Activated T-helper 1 cell treated with Interleukin-2 at 50 U/mL for 16 hours (primary cell): Measurements from ENCODE around the gene PRDX5.

ENCODE experiments used
- DNase-seq: peaks from one replicate; pipeline ENCODE4 v3.0.0-alpha.2; 2020; ENCODE audit warnings: low read depth

Gene PRDX5

DNA sequence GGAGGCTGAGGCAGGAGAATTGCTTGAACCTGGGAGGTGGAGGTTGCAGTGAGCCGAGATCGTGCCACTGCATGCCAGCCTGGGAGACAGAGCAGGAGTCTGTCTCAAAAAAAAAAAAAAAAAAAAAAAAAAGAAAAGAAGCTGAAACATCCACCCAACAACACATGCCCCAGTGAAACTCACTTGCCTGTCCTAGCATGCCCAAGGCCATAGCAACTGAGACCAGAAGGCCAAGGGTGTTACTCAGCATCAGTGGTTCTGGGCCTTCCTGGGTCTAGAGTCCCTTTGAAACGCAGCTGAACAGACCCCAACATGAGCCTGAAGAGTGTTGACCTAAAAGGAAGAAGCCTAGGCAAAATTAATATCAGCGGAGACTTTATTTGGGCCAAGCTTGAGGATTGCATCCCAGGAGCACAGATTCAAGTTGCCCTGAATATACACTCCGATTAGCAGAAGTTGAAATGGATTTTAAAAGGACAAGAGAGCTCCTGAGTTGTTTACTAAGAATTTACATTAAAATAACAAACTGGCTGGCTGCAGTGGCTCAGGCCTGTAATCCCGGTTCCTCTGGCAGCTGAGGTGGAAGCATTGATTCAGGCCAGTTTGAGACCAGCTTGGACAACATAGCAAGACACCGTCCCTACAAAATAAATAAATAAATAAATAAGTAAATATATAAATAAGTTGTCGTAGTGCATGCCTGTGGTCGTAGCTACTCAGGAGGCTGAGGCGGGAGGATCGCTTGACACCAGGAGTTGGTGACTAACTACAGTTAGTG lies 7.0 kb downstream of the PRDX5 start:
- DNase-seq, result no peak

DNA sequence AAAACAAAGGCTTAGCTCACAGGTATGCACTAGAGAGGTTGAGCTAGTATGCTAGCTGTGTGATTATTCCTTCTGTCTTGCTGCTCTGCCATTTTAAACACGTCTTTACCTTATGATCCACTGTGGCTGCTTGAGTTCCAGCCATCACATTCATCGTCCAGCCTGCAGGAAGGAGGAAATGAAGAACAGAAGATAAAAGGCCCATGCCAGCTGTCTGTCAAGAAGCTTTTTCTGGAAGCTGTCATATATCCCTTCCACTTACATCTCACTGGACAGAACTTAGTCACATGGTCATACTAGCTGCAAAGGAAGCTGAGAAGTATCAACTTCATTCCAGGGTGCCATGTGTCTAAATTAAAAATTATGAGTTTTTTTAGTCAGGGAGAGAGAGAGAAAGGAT lies 9.5 kb downstream of the PRDX5 start:
- no peak for DNase-seq

DNA sequence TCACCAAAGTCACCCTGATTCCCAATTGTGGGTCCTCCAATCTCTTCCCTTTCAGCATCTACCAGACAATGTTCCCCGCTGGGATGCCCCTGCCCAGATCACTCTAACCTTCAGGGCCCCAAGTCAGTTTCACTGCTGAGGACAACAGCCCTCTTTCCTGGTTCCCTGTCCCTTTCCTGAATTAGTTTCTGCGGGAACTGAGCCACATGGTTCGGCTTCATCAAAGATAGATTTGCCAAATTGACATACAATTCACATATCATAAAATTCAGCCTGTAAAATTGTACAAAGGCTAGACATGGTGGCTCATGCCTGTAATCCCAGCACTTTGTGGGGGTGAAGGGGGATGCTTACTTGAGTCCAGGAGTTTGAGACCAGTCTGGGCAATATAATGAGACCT lies 10.1 kb downstream of the PRDX5 start:
- DNase-seq, result no peak

DNA sequence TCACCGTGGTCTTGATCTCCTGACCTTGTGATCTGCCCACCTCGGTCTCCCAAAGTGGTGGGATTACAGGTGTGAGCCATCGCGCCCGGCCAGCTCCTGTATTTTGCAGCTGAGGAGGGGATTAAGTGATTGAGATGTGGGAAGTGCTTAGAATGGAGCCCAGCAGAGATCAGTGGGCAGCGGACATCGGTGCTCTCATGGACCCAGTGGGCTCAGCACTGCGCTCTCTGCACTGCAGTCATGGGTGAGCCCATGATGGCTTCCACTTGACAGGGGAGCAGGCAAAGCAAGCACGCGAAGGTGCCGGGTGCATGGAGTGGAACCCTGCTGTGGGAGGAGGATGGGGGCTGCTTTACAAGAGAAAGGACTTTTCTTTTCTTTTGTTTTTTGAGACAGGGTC lies 13.0 kb downstream of the PRDX5 start:
- no peak for DNase-seq

DNA sequence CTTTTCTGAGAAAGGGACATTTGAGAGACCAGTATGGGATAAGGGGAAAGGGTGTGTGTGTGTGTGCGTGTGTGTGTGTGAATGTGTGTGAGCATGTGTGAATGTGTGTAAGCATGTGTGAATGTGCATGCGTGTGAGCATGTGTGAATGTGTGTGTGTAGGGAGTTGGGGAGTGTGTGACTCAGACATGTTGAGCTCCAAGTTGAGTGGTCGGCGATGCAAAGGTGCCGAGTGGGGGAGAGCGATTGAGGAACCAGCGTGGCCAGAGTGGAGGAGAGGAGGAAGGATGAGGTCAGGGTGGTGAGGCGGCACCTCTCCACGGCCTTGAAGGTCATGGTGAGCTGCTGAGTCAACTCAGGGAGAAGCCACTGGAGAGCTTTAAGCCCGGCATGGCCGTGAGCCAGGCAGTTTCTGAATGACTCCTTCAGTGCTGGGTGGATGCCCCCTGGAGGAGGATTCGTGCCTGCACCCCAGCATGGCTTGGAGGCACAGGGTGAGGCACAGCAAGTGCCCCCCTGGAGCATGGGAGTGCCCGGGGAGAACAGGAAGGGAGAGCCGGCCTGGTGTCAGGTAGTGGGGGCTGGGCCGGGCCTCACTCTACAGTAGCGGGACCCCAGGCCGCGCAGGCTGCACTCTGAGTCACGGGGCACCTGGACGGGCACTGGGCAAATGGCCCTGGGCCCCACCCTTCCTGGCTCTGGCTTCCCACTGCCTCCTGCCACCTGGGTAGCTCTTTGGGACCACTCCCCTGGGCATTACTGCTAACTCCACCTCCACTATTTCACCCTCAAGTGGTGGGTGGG lies 13.8 kb downstream of the PRDX5 start:
- peak; percentile 41 for DNase-seq

DNA sequence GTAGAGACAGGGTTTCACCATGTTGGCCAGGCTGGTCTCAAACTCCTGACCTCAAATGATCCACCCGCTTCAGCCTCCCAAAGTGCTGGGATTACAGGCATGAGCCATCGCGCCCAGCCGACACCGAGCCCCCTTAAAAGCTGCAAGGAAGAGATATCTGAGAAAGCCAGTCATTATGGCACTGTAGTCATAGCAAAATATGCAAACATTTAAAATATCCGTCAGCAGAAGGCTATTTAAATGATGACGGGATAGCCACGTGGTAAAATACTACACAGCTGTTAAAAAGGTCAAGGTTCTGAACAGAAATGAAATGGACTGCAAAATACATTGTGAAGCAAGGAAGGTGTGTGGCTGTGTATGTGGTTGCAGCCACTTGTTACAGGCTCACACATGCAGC lies 15.6 kb downstream of the PRDX5 start:
- no peak for DNase-seq

DNA sequence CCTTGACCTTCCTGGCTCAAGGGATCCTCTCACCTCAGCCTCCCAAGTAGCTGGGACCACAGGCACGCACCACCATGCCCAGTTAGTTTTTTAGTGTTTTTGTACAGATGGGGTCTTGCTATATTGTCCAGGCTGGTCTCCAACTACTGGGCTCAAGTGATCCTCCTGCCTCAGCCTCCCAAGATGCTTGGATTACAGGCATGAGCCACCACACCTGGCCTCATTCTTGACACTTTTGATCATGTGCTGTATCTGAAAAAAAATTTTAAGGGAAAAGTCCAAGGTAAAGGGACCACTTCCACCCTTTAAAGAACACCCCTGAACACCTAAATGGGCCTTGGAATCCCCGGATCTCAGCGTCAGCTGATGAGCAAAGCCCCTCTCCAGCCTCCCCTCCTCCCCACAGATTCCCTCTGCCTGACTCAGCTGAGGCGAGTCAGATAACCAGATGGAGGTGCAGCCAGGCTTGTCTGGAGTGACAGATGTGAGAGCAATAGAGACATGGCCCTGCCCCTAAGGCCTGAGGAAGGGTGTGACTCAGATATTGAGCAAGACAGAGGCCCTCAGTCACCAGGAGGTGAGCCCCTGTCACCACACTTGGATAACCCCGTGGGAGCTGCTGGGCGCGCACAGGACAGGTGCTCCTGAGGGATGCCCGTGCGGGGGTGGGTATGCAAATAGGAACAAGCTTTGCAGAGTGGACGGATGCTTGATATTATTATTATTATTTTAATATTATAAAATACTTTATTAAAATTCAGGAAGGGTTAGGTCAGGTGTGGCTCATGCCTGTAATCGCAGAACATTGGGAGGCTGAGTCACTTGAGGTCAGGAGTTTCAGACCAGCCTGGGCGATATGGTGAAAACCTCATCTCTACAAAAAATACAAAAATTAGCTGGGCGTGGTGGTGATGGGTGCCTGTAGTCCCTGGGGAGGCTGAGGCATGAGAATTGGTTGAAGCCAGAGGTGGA lies 17.1 kb downstream of the PRDX5 start:
- DNase-seq, result no peak

DNA sequence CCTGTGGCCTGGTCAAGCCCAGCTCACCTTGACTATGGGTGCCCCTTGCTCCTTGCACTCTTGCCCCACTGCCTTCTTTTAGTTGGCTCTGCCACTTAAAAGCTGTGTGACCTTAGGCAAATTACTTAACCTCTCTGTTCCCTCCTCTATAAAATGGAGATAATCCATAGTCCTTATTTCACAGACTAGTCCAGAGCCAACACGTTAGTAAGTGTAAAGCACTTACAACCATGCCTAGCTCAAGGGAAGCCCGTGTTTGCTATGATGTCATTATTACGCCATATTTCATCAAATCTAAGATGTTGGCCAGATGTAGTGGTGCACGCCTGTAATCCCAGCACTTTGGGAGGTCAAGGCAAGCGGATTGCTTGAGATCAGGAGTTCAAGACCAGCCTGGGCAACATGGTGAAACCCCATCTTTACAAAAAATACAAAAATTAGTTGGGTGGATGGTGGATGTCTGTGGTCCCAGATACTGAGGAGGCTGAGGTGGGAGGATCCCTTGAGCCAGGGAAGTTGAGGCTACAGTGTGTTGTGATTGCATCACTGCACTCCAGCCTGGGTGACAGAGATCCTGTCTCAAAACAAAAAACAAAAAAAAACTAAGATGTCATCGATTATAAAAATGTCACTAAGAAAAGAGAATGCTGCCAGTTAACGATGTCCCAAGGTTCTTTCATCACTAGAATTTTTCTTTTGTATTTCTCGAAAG lies 19.8 kb downstream of the PRDX5 start:
- DNase-seq, result no peak

DNA sequence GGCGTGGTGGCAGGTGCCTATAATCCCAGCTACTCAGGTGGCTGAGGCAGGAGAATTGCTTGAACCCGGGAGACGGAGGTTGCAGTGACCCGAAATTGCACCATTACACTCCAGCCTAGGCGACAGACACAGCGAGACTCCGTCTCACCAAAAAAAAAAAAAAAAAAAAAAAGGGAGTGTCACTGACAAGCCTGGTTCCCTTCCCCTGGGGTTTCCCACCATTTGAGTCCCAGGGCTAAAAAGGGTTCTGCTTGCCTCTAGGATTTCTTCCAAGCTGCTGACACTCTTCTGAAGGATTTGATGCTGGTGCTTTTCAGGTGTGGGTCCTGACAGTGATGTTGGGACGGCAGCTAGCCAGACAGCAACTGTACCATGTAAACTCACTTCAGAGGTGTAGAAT lies 20.8 kb downstream of the PRDX5 start:
- DNase-seq, result no peak

DNA sequence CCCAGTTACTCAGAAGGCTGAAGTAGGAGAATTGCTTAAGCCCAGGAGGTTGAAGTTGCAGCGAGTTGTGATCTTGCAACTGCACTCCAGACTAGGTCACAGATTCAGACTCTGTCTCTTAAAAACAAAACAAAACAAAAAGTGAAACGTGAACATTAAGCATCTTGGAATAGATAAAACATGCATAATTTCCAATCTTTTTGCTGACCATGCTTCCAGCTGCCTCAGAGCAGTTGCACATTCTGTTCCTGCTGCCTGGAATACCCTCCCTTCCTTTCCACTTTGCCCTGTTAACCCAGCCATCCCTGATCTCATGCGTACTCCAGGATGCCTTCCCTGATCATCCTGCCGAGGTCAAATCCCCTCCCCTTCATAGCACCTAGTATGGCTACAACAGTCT lies 21.4 kb downstream of the PRDX5 start:
- DNase-seq, result no peak

DNA sequence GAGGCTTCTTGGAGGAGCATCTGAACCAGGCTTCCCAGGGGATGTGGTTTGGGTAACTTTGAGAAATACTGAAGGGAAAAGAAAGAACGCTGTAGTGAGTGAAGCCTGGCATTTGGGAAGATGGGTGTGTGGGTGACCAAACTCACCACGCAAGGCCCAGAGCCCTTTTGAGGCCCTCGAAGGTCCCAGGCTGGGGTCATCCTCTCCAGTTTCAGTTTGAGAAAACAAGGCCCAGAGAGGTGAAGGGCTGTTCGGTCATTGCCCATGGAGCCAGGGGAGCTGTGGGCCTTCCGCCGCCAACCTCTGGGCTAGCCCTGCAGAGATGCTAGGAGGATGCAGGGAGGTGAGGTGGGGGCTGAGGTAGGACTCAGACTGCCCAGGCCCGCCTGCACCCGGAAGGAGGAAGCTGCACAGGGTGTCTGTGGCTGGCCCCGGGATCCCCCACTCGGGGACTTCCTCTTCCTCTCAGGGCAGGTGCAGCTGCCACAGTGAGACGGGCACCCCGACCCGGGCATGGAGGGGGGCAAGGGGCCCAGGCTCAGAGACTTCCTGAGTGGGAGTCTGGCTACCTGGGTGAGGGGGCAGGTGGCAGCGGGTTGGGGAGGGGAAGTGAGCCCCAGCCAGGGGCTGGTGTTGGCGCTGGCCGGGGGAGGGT lies 22.0 kb downstream of the PRDX5 start, which contains the start of gene CCDC88B:
TSS of gene CCDC88B (plus strand) at position 451 of the 655 bp plus-strand sequence. CDS start at position 514, 63 bp downstream.
- peak; percentile 80 for DNase-seq

DNA sequence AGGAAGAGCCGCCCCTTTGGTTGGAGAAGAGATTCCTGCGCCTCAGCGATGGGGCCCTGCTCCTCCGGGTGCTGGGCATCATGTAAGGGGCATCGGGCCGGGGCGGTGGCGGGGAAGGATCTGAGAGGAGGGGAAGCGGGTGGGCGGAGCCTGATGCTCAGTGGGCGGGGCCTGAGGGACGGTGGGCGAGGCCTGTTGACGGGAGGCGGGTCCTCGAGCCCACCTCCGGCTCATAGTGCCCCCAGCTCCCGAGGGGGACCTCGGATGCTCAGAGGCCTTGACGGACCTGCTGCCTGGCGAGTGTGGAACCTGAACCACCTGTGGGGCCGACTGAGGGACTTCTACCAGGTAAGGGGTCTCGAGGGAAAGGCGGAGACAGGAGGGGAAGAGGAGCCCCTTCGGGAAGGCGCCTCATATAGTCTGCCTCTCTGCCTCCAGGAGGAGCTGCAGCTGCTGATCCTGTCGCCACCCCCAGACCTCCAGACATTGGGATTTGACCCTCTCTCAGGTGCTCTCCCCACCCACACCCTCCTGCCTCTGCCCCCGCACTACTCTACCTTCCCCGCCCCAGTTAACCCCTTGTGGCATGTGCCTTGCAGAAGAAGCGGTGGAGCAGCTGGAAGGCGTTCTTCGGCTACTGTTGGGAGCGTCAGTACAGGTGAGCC lies 22.9 kb downstream of the PRDX5 start:
- peak; percentile 50 for DNase-seq

DNA sequence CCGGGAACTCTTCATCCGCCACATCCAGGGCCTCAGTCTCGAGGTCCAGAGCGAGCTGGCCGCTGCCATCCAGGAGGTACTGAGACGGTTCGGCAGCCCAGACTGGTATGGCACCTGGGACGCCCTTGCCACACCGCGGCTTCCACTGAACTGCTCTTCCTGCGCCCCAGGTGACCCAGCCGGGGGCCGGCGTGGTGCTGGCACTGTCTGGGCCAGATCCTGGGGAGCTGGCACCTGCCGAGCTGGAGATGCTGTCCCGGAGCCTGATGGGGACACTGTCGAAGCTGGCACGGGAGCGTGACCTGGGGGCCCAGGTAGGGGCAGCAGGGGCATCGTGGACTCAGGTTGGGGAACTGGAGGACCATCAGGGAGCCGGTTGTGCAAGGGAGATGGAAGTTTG lies 23.5 kb downstream of the PRDX5 start:
- no peak for DNase-seq

DNA sequence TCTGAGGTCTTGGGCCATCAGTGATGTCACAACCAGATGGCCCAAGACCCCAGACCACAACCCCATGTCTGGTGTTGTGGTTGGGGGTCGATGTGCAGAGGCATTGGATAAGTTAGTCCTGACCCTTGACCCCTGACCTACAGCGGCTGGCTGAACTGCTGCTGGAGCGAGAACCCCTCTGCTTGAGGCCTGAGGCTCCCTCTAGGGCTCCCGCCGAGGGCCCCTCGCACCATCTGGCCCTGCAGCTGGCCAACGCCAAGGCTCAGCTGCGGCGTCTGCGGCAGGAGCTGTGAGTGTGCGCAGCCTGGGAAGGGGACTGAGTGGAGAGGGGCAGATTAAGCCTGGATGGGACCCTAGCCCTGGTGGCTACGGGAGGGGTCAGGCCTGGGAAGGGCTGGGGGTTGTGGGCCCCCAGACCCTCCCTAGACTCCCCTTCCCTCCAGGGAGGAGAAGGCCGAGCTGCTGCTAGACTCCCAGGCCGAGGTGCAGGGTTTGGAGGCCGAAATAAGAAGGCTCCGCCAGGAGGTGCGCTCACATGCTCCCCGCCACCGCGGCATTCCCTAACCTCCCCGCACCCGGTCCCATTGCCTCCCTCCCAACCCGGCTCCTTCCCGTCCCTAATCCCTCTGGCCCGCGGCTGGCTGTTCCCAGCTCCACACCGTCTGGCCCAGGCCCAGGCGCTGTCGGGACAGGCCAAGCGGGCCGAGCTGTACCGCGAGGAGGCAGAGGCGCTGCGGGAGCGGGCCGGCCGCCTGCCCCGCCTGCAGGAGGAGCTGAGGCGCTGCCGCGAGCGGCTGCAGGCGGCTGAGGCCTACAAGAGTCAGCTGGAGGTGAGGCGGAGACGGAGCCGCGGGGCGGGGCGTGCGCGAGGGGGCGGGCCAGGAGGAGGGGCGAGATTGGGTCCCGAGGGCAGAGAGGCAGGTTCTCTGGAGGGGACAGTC lies 24.2 kb downstream of the PRDX5 start:
- DNase-seq, result peak; percentile 79

DNA sequence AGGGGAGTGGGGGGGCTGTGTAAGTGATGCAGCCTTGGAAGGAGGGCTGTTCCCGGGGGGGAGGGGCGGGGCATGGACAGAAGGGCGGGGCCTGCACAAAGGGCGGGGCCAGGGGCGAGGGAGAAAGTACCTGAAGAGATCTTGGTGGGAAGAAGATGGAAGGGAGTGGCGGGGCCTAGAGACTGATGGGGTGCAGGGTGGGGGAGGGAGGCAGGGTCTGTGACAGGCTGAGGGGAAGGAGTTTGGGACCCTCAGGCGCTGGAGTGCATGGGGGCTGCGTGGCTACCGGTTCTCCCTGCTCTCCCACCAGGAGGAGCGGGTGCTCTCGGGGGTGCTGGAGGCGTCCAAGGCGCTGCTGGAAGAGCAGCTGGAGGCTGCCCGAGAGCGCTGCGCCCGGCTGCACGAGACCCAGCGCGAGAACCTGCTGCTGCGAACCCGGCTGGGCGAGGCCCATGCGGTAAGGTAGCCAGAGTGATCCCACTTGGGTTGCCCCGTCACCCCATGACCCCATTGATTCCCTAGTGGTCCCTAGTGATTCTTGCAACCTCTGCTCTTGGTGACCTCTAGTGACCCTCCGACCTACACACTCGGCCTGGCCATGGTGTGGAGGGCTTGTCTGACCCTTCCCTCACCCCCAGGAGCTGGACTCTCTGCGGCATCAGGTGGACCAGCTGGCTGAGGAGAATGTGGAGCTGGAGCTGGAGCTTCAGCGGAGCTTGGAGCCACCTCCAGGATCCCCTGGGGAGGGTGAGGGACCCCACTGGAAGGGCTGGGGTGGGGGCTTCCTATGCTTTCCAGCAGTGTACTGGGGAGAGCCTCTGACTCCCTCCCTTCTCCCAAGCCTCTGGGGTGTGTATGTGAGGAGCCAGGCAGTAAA lies 25.2 kb downstream of the PRDX5 start:
- DNase-seq, result no peak

DNA sequence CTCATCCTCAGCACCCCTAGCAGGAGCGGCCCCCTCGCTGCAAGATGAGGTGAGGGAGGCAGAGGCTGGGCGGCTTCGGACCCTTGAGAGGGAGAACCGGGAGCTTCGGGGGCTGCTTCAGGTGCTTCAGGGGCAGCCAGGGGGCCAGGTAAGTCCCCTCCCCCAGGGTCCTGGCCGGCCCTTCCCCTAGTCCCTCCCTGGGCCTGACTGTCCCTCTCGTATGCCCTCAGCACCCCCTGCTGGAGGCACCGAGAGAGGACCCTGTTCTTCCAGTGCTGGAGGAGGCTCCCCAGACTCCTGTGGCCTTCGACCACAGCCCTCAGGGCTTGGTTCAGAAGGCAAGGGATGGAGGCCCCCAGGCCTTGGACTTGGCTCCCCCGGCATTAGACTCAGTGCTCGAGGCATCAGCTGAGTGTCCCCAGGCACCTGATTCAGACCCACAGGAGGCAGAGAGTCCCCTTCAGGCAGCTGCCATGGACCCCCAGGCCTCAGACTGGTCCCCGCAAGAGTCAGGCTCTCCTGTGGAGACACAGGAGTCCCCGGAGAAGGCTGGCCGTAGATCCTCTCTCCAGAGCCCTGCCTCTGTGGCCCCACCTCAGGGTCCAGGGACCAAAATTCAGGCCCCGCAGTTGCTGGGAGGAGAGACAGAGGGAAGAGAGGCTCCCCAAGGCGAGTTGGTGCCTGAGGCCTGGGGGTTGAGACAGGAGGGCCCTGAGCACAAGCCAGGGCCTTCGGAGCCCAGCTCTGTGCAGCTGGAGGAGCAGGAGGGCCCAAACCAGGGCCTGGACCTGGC lies 26.0 kb downstream of the PRDX5 start:
- no peak for DNase-seq

DNA sequence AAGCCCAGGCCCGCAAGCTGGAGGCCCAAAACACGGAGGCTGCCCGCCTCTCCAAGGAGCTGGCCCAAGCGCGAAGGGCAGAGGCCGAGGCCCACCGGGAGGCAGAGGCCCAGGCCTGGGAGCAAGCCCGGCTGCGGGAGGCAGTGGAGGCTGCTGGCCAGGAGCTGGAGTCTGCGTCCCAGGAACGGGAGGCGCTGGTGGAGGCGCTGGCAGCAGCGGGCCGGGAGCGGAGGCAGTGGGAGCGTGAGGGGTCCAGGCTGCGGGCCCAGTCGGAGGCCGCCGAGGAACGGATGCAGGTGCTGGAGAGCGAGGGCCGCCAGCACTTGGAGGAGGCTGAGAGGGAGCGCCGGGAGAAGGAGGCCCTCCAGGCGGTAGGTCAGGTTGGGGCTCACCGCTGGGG lies 26.9 kb downstream of the PRDX5 start:
- DNase-seq, result no peak
